SH-SY5Y (cell line): ENCODE data around the gene GMCL2.

Source experiments
- GATA2 ChIP-seq: IDR thresholded peaks from 2 replicates; pipeline ENCODE4 v1.6.1; 2011; ENCODE audit warnings: mild to moderate bottlenecking, low read depth, low read length
- GATA3 ChIP-seq: IDR thresholded peaks from 2 replicates; pipeline ENCODE4 v1.6.1; 2011; ENCODE audit warnings: low read depth, mild to moderate bottlenecking, low read length, moderate library complexity

GRCh38 chr5:178236126-178236525 is 49.0 kb upstream of the GMCL2 start:
- TF ChIP-seq GATA2 (no peak), GATA3 (no peak)
